Measurements from ENCODE around the gene SOAT1.

DNA sequence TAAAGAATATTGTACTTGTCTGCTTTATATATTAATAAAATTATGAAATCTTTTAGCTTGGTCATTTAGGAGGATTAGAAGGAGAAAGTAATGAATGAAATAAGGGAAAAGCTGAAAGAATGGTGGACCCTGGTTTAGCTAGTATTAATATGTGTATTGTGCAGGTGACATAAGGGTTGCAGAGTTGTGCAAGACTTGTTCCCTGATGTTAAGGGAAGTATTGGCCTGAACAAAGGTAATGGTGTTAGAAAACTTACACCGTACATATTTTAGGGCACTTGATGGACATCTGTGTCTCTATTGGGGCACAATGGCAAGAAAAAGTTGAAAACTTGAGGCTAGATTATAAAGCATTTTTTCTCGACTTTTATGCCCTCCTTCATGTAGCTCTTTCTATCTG is 32.2 kb downstream of the SOAT1 start:
- TF ChIP-seq, protein P1, sequence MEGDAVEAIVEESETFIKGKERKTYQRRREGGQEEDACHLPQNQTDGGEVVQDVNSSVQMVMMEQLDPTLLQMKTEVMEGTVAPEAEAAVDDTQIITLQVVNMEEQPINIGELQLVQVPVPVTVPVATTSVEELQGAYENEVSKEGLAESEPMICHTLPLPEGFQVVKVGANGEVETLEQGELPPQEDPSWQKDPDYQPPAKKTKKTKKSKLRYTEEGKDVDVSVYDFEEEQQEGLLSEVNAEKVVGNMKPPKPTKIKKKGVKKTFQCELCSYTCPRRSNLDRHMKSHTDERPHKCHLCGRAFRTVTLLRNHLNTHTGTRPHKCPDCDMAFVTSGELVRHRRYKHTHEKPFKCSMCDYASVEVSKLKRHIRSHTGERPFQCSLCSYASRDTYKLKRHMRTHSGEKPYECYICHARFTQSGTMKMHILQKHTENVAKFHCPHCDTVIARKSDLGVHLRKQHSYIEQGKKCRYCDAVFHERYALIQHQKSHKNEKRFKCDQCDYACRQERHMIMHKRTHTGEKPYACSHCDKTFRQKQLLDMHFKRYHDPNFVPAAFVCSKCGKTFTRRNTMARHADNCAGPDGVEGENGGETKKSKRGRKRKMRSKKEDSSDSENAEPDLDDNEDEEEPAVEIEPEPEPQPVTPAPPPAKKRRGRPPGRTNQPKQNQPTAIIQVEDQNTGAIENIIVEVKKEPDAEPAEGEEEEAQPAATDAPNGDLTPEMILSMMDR (IDR thresholded peaks at IDR 0.05) = no peak
- TF ChIP-seq MYC (IDR thresholded peaks at IDR 0.05; ENCODE audit: borderline replicate concordance, low read length) = no peak
- TF ChIP-seq SMC3 (IDR thresholded peaks at IDR 0.05) = no peak
- TF ChIP-seq, protein P2, sequence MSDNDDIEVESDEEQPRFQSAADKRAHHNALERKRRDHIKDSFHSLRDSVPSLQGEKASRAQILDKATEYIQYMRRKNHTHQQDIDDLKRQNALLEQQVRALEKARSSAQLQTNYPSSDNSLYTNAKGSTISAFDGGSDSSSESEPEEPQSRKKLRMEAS (IDR thresholded peaks at IDR 0.05) = no peak
- TF ChIP-seq HDAC2 (IDR thresholded peaks at IDR 0.05) = no peak
- TF ChIP-seq POLR2A (IDR thresholded peaks at IDR 0.05; ENCODE audit: low read length) = no peak
- no peak for TF ChIP-seq RARB (CRISPR knock-in tag; IDR thresholded peaks at IDR 0.05)
- TF ChIP-seq, protein P3, sequence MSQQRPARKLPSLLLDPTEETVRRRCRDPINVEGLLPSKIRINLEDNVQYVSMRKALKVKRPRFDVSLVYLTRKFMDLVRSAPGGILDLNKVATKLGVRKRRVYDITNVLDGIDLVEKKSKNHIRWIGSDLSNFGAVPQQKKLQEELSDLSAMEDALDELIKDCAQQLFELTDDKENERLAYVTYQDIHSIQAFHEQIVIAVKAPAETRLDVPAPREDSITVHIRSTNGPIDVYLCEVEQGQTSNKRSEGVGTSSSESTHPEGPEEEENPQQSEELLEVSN (IDR thresholded peaks at IDR 0.05; ENCODE audit: borderline replicate concordance, low read depth) = no peak
- TF ChIP-seq NFE2L2 (conservative IDR thresholded peaks at IDR 0.05; ENCODE audit: low read length) = no peak
- TF ChIP-seq JUNB (IDR thresholded peaks at IDR 0.05) = no peak
- TF ChIP-seq CHD4 (IDR thresholded peaks at IDR 0.05; ENCODE audit: borderline replicate concordance) = no peak
